ENCODE results near the gene STK39. TPM values are rescaled to one million over a fixed set of nuclear protein-coding genes. Genes with fewer than 3 reads are reported as not detected.
A peak's percentile ranks its signal among the peaks of the same experiment; 100 is the strongest.

Gene STK39
- total and polyA plus RNA-seq, 11 donors: 13.1 to 40.1 (median 21.5) TPM

DNA sequence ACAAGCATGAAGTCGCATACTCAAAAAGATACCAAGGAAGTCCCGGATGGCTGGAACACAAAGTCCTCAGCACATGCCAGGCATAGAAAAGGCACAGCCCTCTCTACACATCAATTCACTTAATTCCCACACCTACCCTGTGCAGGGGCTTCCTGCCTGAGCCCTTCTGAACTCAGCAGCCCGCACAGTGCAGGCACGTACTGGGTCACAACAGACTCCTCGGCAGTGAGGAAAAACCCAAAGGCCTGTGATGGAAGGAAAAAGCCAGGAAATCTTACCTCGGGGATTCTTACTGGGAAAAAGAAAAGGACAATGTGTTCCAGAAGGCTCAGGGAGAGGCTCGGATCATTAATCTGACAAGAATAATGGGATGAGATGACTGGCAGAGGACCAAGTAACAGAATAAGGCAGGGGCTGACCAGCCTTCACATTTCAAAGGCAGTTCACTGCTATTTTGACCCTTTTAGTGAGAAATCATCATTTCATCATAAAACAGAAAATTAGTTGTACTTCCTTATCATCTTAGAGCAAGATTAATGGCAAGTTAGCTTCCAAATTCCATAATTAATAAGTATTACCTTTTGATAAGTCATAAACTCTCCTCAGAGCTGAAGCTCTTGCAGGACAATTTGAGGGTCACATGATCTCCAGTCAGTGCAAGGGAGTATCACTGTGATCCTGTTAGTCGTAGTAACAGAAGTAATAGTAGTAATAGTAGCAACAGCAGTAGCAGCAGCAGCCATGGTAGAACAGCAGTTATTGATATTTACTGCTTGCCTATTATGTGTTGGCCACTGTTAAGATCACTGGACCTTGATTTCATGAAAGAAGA lies 87.4 kb downstream of the STK39 start:
- peaks cover 0 to 48% (median 23%) of the 10 kb centered on the region in 12 donors for H3K4me1 ChIP-seq
- H3K9me3 ChIP-seq: no peaks in the 10 kb centered on the region
- peak in 1 of 4 donors; percentile 33 for ATAC-seq
- TF ChIP-seq POLR2A (IDR thresholded peaks at IDR 0.05): no peak
- TF ChIP-seq CTCF (IDR thresholded peaks at IDR 0.05): no peak
- intact Hi-C loops (cut with DNase I): no loop called here
- peaks cover 0 to 38% (median 0%) of the 10 kb centered on the region in 9 donors for H3K36me3 ChIP-seq
- no peak overlapping the region for H3K27ac ChIP-seq
- 60 to 76% (median 68%) methylated on average over 8 of the region's 8 CpGs for WGBS, 4 donors
- DNase-seq: no peak
- no peaks in the 10 kb centered on the region for H3K27me3 ChIP-seq
- no peak overlapping the region for H3K4me3 ChIP-seq

- peaks cover 0 to 27% (median 0%) of the 10 kb centered on the region in 9 donors for H3K36me3 ChIP-seq
- ATAC-seq: no peak
- no peaks in the 10 kb centered on the region for H3K27me3 ChIP-seq
- 81 to 86% (median 86%) methylated on average over 3 of the region's 3 CpGs for WGBS, 4 donors
- H3K9me3 ChIP-seq: no peaks in the 10 kb centered on the region
- DNase-seq: no peak
- H3K27ac ChIP-seq: peak overlapping the region in 1 of 12 donors; percentile 2
- H3K4me1 ChIP-seq: peaks cover 0 to 47% (median 26%) of the 10 kb centered on the region in 12 donors
- no peak for TF ChIP-seq CTCF (IDR thresholded peaks at IDR 0.05)
- no peak for TF ChIP-seq POLR2A (IDR thresholded peaks at IDR 0.05)
- intact Hi-C loops (cut with DNase I): no loop called here
- H3K4me3 ChIP-seq: no peak overlapping the region
These were observed 88.8 kb downstream of the STK39 start for GRCh38 chr2:168158586-168158985.

- peaks cover 0 to 52% (median 27%) of the 10 kb centered on the region in 12 donors for H3K4me1 ChIP-seq
- H3K27ac ChIP-seq: peak overlapping the region in 3 of 12 donors; percentile 9 to 59 (median 45)
- no peak for DNase-seq
- H3K9me3 ChIP-seq: no peaks in the 10 kb centered on the region
- peak in 3 of 4 donors; percentile 23 to 47 (median 37) for ATAC-seq
- TF ChIP-seq POLR2A (IDR thresholded peaks at IDR 0.05) (no peak), CTCF (IDR thresholded peaks at IDR 0.05) (no peak)
- WGBS, 4 donors: 30 to 61% (median 43%) methylated on average over 2 of the region's 2 CpGs
- intact Hi-C loops (cut with DNase I): no loop called here
- peaks cover 0 to 20% (median 0%) of the 10 kb centered on the region in 9 donors for H3K36me3 ChIP-seq
- no peak overlapping the region for H3K4me3 ChIP-seq
- H3K27me3 ChIP-seq: no peaks in the 10 kb centered on the region
These were observed 89.5 kb downstream of the STK39 start for GRCh38 chr2:168157926-168158325.

- 85 to 89% (median 86%) methylated on average over 3 of the region's 3 CpGs for WGBS, 4 donors
- no peaks in the 10 kb centered on the region for H3K27me3 ChIP-seq
- H3K27ac ChIP-seq: peak overlapping the region in 7 of 12 donors; percentile 1 to 59 (median 35)
- no peaks in the 10 kb centered on the region for H3K9me3 ChIP-seq
- intact Hi-C loops (cut with DNase I): no loop called here
- ATAC-seq (no peak), DNase-seq (no peak)
- peaks cover 0 to 15% (median 0%) of the 10 kb centered on the region in 9 donors for H3K36me3 ChIP-seq
- no peak overlapping the region for H3K4me3 ChIP-seq
- no peak for TF ChIP-seq POLR2A (IDR thresholded peaks at IDR 0.05)
- no peak for TF ChIP-seq CTCF (IDR thresholded peaks at IDR 0.05)
- H3K4me1 ChIP-seq: peaks cover 0 to 60% (median 31%) of the 10 kb centered on the region in 12 donors
These were observed 90.3 kb downstream of the STK39 start for GRCh38 chr2:168157070-168157469.

All from heart left ventricle (tissue), 16 donors.